C4-2B (cell line): ENCODE results near the gene GOLGA1.

ENCODE experiments used
- CTCF ChIP-seq: fragments of 450-650 bp; conservative IDR thresholded peaks from 2 replicates; pipeline ENCODE4 v1.5.1; 2017; ENCODE audit warnings: mild to moderate bottlenecking
- ZFX ChIP-seq: fragments of 450-650 bp; IDR thresholded peaks from 2 replicates; pipeline ENCODE4 v1.6.1; 2017

GRCh38 chr9:124831642-124832364 is 109.1 kb downstream of the GOLGA1 start:
- TF ChIP-seq CTCF: no peak
- TF ChIP-seq ZFX: no peak
